ENCODE measurements around the gene SEPTIN1.

Gene SEPTIN1

GRCh38 chr16:30416047-30416603, 33.8 kb upstream of the SEPTIN1 start:
- ChIA-PET CTCF (interaction anchor here (0.6 to 1.0 kb wide), 4 partner anchors 21 to 428 kb away, joined by 3 to 5 read pairs (median 3); partner anchors contain the start of gene ZNF48), POLR2A (interaction anchor here (0.6 to 2.8 kb wide), 5 partner anchors 9 to 311 kb away, joined by 4 to 11 read pairs (median 6); partner anchors contain the start of genes TBC1D10B and ZNF771)
- H3K27ac ChIP-seq (ENCODE audit: extremely low read depth, low read depth, low read length): no peak overlapping the region
- no peak for TF ChIP-seq ZNF169 (tag by site-specific recombination; IDR thresholded peaks at IDR 0.05)
- peak; percentile 73; the same call in 1 of the 2 replicates for TF ChIP-seq ZNF664 (tag by site-specific recombination; IDR thresholded peaks at IDR 0.05)
- peak; percentile 87 for TF ChIP-seq ZSCAN16 (tag by site-specific recombination; IDR thresholded peaks at IDR 0.05)
- TF ChIP-seq PRDM10 (tag by site-specific recombination; IDR thresholded peaks at IDR 0.05): peak; percentile 78
- peak; percentile 58 for TF ChIP-seq KLF17 (tag by site-specific recombination; IDR thresholded peaks at IDR 0.05)
- no peak for TF ChIP-seq ZNF423 (tag by site-specific recombination; IDR thresholded peaks at IDR 0.05)
- TF ChIP-seq ZNF837 (tag by site-specific recombination; IDR thresholded peaks at IDR 0.05): no peak
- TF ChIP-seq ZNF692 (tag by site-specific recombination; IDR thresholded peaks at IDR 0.05): 0 out of 2 replicates have a peak, but pooled peaks have one; percentile 20
- TF ChIP-seq TSHZ1 (tag by site-specific recombination; IDR thresholded peaks at IDR 0.05; ENCODE audit: borderline replicate concordance): peak; percentile 48; the same call in 1 of the 2 replicates
- no peak for TF ChIP-seq ZBTB49 (tag by site-specific recombination; IDR thresholded peaks at IDR 0.05; ENCODE audit: low read depth)
- no peak for TF ChIP-seq ZNF202 (tag by site-specific recombination; IDR thresholded peaks at IDR 0.05; ENCODE audit: borderline replicate concordance)
- TF ChIP-seq ZNF221 (tag by site-specific recombination; IDR thresholded peaks at IDR 0.05; ENCODE audit: borderline replicate concordance): no peak
- peak; percentile 80 for TF ChIP-seq ZNF600 (tag by site-specific recombination; IDR thresholded peaks at IDR 0.05)
- TF ChIP-seq SP7 (tag by site-specific recombination; IDR thresholded peaks at IDR 0.05): peak; percentile 72
- 0 out of 2 replicates have a peak, but pooled peaks have one; percentile 28 for TF ChIP-seq TRIM28 (IDR thresholded peaks at IDR 0.05; ENCODE audit: borderline replicate concordance, low read length)
- TF ChIP-seq BCL11A (tag by site-specific recombination; IDR thresholded peaks at IDR 0.05; ENCODE audit: low read depth): no peak
- TF ChIP-seq ZNF629 (tag by site-specific recombination; IDR thresholded peaks at IDR 0.05): peak; percentile 31; the same call in 1 of the 2 replicates
- TF ChIP-seq BCL6B (tag by site-specific recombination; IDR thresholded peaks at IDR 0.05): no peak
- no peak for TF ChIP-seq MZF1 (tag by site-specific recombination; IDR thresholded peaks at IDR 0.05; ENCODE audit: borderline replicate concordance)
- peak; percentile 95 for TF ChIP-seq ZBTB17 (tag by site-specific recombination; IDR thresholded peaks at IDR 0.05)
- TF ChIP-seq ZEB2 (tag by site-specific recombination; IDR thresholded peaks at IDR 0.05): peak; percentile 38
- TF ChIP-seq ZNF335 (tag by site-specific recombination; conservative IDR thresholded peaks at IDR 0.05): no peak
- H3K9me3 ChIP-seq (ENCODE audit: control insufficient read depth, insufficient read depth, low read depth, low read length): no peaks in the 10 kb centered on the region
- no peak overlapping the region for H3K4me3 ChIP-seq (ENCODE audit: low read depth, low read length)
- peaks cover 12% of the 10 kb centered on the region for H3K4me1 ChIP-seq (ENCODE audit: control insufficient read depth, insufficient read depth, low read length)
- peaks cover 41 to 84% of the 10 kb centered on the region in 2 experiments; a peak in 2 of 3 replicates for H3K36me3 ChIP-seq (ENCODE audit: control insufficient read depth in 2 of 2, insufficient read depth in 1 of 2, low read length in 2 of 2)

Data from HEK293 (cell line).